COLO668 (cell line): ENCODE data around the gene RIBC1.
A peak's percentile ranks its signal among the peaks of the same experiment; 100 is the strongest.
"Not testable (repeated sequence)": the region's sequence is repeated elsewhere in the genome, so short reads cannot be mapped to it uniquely, and the experiment has no call there.

Source experiments
- DNase-seq: peaks from one replicate; lab custom pipeline; 2025; ENCODE audit not compliant: unreplicated experiment; lab: John Stamatoyannopoulos, UW

The RIBC1 gene

DNA sequence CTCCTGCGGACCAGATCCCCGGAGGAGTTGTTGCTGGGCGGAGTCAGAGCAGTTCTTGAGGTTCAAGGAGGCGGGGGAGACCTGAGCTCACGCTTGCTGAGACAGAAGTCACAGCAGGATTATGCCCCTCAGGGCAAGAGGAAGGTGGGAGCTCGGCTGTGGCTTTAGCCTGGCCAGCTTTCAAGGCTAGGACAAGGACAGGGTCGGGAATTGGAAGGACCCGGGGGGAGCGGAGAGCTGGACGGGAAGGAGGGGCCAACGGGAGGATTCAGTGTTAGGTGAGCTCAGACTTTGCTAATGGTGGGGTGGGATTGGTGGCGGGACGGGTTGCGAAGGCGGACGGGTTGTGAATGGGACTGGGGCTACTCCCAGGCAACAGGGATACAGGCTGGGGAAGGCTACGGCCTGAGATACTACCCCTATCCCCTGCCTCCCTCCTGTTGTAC lies at the start of gene RIBC1:
Gene RIBC1 (plus strand): TSS at position 13 of the 446 bp plus-strand sequence. CDS start 3,404 bp downstream, outside the sequence.
- no peak for DNase-seq

DNA sequence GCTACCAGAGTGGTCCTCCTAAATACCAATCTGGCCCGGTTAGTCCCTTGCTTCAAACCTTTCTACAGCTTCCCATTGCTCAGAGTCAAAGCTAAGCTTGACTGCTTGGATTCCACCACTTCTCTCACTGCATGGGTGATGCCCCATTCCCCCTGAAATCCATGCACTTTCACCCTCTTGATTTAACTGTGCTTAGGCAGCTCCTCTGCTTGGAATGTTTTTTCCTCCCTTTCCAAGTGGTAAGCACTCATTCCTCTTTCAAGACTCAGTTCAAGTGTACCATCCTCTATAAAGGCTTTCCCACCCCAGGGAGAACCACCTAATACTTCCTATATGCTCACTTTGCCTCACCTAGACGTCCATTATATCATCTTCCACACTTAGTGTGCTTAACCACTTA lies 49.4 kb upstream of the RIBC1 start:
- DNase-seq = no peak

DNA sequence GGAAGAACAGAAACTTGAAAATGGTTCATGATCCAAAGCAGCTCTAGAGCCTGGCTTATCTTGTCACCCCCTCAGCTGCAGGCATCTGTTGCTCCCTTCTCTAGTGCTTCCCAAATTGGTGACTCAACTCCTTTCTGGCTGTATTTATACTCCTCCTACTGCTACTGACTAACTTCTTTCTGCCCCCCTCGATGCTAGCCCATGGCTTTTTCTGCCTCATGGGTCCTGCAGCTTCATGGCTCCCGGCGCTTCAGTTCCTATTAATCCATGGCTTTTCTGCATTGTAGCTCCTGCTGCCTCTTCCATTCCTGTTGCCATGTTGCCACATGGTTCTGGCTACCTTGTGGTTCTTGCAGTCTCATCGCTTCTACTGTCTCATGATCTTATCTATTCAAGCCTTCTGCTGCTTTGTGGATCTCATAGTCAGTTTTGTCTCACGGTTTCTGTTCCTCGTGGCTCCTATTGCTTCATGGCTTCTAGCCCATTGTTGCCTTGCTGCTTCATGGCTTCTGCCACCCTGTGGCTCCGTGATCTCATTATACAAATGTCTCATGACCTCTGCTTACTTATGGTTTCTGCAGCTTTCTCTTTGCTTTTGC lies 48.4 kb upstream of the RIBC1 start:
- no peak for DNase-seq

DNA sequence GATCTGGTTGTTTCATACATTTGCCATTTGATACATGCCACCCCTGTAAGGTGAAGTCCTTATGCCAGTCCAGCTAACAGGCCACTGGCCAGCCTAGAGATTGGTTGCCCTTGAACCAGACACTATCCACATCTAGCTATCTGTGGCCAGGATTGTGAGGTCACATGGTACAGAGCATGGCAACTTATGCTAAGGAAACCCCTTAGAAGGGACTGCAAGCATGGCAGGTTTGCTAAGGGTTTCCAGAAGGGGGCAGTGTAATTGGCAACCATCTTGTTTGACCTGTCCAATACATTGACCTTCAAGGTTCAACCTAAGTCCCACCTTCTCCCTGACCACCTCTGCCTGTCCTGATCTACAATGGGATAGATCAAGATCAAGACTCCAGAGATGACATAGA lies 47.8 kb upstream of the RIBC1 start:
- DNase-seq = no peak

DNA sequence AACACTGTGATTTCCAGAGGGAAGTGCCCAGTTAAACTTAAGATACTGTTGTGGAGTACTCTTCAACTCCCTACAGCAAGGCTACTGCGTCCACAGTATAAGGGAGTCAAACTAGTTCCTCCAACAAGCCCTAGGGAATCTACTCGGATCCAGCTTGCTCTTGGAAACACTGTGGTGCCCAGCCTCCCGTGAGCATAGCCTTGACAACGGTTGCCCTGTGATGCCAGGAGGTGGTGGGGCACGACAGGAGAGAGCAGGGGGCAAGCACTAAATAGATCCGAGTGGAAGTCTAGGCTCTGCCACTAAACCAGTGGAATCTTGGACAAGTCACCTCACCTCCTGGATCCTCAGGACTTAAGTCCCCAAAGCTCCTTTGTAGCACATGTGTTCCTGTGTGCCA lies 45.8 kb upstream of the RIBC1 start:
- DNase-seq = no peak

DNA sequence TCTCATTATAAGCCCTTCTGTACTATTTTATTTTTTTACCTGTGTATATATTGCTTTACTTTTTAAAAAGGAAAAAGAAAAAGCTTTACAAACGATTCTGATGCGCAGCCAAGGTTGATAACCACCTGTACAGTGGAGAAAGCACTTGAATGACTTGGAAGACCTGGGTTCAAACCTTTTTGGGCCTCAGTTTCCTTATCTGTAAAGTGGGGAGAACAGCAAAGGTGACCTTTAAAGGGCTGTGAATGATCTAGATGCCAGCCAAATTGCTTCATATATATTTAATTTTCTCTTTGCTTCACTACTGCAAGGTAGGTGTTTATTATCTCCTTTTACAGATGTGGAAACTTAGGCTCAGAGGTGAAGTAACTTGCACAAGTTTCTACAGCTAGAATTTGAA lies 45.2 kb upstream of the RIBC1 start:
- no peak for DNase-seq

DNA sequence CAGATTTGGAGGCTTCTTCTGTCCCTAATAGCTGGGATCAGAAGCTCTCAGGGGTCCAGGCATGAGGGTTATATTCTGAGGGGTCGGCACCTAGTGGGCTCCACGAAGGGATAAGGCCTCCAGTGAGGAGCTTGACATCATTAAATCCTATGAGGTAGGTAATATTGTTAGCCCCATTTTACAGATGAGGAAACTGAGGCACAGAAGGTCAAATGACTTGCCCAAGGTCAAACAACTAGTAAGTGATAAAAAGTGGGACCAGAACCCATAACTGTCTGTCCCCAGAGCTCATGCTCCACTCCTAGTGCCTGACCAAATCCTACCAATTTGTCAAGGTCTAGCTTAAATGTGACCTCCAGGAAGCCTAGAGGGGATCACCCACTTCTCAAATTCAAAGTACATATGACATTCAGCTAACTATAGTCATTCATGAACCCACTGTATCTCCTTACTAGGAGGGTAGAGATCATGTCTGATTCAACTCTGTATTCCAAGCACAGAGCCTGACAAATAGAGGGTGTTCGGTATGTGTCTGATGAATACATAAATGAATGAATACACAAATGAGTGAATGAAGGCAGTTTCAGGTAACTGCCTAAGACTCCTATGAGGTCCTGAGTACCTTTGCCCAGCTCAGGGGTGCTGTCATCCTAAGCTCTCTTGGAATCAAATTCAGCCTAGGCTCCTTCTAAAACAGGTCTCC lies 43.5 kb upstream of the RIBC1 start:
- DNase-seq = no peak

DNA sequence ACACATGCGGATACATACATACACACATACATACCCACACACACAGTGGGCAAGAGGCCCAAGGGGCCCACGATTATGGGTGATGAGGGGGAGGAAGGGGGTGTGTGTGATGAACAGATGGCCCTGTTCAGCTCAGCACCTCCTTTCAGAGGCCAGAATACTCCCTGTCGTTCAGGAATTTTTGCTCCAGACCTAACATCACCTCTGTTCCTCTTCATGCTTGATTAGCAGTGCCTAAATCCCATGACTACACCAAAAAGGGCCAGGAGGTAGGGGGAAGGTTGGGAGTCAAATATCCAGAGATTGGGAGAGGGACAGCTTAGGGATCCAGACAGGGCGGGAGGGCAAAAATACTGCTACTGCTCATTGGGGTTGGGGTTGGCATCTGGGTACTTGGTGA lies 42.9 kb upstream of the RIBC1 start:
- no peak for DNase-seq

DNA sequence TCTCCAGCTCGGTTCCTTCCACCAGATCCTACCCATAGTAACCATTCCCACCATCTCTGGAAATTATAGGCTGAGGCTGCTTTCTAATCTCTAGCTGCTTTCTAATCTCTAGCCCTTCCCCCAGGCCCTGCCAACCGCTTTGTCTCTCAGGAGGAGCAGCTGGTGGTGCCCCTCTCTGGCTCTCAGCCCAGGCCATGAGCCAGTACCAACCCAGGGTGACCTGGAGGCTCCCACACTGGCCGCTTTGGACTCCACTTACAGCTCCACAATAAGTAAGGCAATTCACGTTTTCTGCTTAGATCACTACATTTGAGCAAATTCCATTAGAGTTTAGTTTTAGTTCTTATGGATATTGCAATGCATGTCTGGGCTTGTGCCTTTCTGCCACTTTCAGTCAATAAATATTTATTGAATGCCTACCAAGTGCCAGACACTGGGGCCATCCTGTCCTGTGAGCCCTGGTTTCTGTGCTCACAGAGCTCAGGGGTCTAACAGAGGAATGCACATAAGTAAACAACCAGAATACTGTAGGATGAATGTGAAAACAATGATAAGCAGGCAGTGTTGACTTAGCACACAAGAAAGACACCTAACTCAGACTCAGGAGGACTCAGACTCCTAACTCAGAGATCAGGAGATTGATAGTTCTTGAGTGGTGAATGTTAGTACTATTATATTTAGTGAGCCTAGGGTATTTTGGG lies 39.1 kb upstream of the RIBC1 start:
- DNase-seq = no peak

DNA sequence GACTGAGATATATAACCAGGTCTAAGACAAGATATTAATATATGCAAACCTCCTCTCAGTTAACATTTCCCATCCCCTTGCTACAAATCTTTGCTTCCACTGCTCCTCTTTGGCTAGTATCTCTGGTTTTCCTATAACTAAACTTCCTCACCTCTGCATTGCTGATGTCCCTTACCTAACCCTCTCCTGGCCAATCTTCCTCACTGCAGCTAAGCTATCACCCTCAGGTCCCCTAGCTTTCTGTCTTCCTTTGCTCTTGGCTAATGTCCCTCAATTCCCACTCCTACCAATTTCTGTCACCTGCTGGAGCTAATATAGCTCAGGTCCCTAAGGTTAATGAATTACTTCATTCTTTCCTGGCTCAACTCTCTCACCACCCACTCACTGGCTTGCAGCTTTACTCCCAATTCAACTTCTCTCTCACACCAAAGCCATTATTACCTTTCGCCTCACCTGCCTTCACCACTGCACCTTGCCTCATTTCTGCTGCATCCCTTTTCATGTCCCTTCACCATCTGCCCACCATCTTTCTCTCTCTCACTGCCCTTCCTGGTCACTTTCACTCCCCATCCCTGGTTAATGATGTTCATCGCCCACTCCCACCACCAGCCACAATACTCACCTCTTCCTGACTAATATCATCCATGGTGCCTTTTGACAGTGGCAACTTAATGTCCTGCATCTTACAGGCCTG lies 26.9 kb upstream of the RIBC1 start:
- DNase-seq = no peak

DNA sequence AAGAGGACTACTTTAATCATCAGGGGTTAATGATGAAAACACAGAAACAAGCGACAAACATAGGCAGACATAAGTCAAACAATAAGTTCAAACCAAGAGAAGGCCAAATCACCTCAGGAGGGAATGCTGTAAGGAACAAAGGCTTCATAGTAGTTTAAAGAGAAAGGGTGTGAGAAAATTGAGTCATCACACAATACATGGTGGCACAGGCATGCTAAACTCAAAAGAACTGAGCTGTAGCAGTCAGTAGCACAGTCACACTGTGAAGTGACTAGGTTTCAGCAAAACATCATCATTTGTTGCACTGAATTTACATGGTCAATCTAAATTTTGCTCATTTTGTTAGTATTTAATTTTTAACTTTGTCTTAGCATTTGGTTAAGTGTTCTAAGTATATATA lies 24.5 kb upstream of the RIBC1 start:
- DNase-seq = no peak

DNA sequence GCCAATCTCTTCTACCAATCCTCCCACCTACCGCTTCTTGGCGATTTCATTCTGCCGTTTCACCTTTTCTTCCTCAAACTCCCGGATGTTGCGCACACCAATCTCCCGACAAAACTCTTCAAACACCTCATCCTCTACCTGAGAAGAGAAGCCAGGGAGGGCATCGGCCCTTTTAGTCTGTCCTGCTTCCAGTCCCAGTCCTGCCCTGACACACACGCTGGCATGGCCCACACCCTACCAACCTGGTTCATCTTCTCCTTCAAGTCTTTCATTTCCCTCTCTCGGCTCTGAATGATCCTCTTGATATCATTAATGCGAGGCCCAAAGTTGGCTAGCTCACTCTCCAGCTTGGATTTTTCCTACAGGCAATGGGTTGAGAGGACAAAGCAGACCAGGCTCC lies 19.1 kb upstream of the RIBC1 start:
- no peak for DNase-seq

DNA sequence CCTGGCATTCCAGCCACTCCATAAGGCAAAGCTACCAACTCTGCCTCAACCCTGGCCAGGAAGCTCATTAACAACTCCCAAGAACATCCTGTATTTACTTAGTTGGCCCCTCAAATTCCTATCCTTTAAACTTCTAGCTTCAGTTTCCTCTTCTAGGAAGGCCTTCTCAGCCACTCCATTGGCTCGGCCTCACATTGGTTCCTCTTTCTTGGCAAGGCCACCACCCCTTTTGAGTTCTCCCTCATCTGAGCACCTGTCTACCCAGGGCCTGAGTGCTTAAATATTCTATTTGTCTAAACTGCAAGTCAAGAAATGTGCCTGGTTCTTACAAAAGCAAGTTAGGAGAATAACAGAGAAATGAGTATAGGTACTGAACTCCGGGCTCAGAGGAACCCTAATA lies 10.2 kb upstream of the RIBC1 start:
- no peak for DNase-seq

DNA sequence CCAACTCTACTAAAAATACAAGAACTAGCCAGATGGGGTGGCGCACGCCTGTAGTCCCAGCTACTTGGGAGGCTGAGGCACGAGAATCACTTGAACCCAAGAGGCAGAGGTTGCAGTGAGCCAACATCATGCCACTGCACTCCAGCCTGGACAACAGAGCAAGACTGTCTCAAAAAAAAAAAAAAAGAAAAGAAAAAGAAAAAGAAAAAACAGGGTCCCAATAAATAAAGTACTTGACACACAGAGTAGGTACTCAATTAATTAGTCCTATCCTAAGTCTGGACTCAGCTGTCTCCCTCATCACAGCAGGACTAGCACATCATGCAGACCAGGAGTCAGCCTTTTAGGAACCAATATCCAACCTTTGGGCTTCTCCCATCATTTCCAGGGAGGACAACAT lies 2.3 kb upstream of the RIBC1 start:
- not testable (repeated sequence) for DNase-seq

DNA sequence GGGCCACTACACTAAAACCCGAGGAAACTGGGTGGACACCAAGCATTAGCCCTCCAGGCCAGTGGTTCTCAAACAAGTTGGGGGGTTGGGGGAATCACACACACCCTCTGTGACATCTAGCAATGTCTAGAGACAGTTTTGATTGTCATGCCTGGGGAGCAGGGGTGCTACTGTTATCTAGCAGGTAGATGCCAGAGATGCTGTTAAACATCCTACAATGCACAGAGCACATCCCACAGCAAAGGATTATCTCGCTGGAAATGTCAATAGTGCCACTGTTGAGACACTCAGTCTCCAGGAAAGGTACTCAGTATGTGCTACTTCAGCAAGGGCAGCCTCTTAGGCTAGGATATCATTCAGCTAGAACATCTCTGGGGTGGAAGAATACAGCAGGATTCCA lies 1.5 kb upstream of the RIBC1 start:
- DNase-seq = no peak

DNA sequence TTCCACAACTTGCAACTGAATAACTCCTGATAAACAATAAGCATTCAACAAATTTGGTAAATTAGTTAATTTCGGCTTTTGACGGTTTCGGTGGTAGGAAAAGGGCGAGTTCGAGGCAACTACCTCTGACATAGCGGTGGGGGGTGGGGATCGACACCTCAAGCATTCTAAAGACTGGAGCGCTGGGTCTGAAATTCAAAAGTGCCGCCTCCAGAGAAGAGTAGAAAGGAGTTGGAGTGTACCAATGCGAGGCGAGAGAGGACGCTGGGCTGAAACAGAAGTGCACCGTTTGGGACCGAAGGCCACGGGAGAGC lies 944 bp upstream of the RIBC1 start:
- no peak for DNase-seq

DNA sequence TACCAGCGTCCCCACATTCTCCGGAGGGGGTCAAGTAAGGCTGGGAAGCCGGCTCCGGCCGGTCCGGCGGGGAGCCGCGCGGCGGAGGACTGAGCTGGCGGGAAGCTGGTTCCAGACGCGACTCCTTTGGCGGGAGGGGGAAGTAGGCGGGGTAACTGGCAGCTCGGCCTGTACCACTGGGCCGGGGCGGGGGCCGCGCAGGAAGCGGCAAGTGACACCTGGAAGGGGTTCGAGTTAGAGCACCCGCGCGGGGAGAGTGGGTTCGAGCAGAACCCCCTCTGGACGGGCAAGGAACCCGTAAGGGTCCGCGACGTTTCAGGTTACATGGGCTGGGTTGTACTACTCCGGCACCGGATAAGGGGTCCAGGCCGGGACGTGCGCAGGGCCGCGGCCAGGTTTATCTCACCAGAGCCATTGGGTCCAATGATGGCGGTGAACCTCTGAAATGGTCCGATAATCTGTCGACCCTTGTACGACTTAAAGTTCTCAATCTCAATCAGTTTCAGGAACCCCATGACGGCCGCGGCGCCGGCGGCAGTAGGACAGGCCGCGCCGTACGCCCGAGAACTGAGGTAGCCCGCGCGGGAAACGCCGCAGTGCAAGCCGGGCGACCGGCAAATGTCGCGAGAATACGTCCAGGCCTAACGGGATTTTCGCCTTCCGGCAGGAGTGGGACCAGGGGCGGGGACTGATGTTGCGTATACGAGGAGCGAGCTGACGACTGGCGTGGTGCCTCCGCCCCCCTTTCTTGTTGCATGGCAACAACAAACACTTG lies 400 bp upstream of the RIBC1 start, which contains the start of gene SMC1A:
Gene SMC1A (minus strand): TSS at position 569 of the 775 bp plus-strand sequence. CDS start 54 bp downstream, at position 515.
- peak; percentile 95 for DNase-seq

DNA sequence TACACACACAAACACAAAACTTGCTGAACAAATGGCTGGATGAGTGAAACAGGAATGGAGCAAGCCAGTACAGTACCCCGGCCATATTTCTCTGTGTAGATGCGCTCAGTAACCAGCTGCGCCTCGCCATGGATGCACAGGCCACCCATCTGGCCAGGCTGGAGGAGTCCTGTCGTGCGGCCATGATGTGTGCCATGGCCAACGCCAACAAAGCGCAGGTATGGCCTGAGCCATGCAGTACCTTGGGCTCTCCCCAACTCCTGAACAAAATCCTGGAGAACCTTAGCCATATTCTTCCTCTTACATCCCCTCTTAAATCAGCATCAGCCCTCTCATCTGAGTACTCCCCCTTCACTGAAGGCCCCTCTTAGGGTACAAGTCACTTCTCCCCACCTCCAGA lies 7.1 kb downstream of the RIBC1 start:
- DNase-seq = no peak

DNA sequence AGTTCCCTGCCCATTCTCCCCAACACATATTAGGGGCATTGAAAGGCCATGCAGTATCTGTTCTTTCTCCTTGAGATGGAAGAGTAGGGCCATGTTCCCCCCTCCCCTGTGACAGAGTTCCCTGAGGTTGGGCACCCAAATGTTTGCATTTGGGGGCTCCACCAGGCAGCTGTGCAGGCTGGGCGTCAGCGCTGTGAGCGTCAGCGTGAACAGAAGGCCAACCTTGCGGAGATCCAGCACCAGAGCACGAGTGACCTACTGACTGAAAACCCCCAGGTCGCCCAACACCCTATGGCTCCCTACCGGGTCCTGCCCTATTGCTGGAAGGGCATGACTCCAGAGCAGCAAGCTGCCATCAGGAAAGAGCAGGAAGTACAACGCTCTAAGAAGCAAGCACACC lies 7.6 kb downstream of the RIBC1 start:
- DNase-seq = no peak

DNA sequence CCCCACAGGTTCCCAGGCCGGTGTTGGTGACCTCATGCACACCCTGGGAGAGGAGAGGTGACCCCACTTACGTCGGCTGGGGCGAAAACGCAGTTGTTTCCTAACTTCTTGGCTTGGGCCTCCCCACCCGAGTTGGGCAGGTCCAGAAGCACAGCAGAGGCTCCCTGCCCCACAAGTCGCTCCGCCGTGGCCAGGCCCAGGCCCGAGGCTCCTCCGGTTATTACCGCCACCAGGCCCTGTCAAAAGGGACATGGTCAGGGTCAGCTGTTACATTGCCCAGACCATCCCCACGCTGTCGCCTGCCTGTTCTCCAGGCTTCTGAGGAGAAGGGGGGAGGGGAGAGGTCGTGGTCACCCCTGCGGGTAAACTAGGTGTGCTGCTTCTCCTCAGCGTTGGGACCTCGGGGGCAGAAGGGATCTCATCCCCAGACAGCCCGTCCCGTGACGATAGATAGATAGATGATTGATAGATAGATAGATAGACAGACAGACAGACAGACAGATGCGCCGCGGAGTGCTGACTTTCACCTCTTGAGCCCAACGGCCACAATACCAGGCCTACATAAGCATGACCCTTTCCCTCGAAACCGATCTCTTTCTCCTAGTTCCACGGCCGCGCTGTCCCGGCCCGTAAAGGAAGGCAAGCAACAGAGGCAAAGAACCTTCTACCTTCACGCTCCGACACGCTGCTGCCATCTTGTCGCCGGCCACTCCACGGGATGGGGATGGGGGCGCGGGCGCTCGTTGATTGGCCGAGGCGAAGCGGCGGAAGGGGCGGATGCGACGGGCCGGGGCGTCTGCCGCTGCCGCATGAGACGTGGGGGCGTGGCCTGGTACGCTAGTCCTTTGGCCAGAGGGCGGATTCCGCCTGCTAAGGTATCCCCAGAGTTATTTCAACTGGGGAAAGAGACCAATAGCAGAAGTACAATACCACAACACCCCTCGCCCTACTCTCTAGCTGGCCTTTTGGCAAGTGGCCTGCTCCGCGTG lies 11.3 kb downstream of the RIBC1 start, which contains the start of gene HSD17B10:
Gene HSD17B10 (minus strand): TSS at position 720 of the 989 bp plus-strand sequence. CDS start 25 bp downstream, at position 695.
- DNase-seq = peak; percentile 94
